GM12878 (cell line): ENCODE data around the gene BNIP5. TPM values are rescaled to one million over a fixed set of nuclear protein-coding genes. Genes with fewer than 3 reads are reported as not detected.
A peak's percentile ranks its signal among the peaks of the same experiment; 100 is the strongest.

Source experiments
- BHLHE40 ChIP-seq, 2 experiments: fragments of 450-650 bp in 1 of 2; IDR thresholded peaks; 2 replicates each; pipeline ENCODE4 v1.6.1; 2011 to 2017; ENCODE audit warnings: low read depth in 2 of 2, borderline replicate concordance in 1 of 2, improper control_type of control experiment in 1 of 2, low read length in 1 of 2, mild to moderate bottlenecking in 1 of 2
- CHD4 ChIP-seq: fragments of 200-600 bp; sonication (generic); IDR thresholded peaks from 2 replicates; pipeline ENCODE4 v1.6.1; 2016; ENCODE audit warnings: mild to moderate bottlenecking
- CREM ChIP-seq: IDR thresholded peaks from 2 replicates; pipeline ENCODE4 v1.6.1; 2014; ENCODE audit warnings: antibody characterized with exemption, low read depth
- HDAC2 ChIP-seq: fragments of 200-600 bp; sonication (generic); IDR thresholded peaks from 2 replicates; pipeline ENCODE4 v1.6.1; 2017
- IRF4 ChIP-seq: IDR thresholded peaks from 2 replicates; pipeline ENCODE4 v1.6.1; 2011; ENCODE audit warnings: low read depth, low read length
- PAX5 ChIP-seq: IDR thresholded peaks from 2 replicates; pipeline ENCODE4 v1.6.1; 2011; ENCODE audit warnings: low read depth, low read length, borderline replicate concordance
- PAX8 ChIP-seq: fragments of 450-650 bp; IDR thresholded peaks from 2 replicates; pipeline ENCODE4 v1.6.1; 2017; ENCODE audit warnings: mild to moderate bottlenecking, moderate library complexity
- PML ChIP-seq: IDR thresholded peaks from 2 replicates; pipeline ENCODE4 v1.6.1; 2012; ENCODE audit warnings: low read length, inconsistent platforms
- POU2F2 ChIP-seq: IDR thresholded peaks from 3 replicates; pipeline ENCODE4 v1.6.1; 2011; ENCODE audit warnings: low read depth, mild to moderate bottlenecking, low read length, borderline replicate concordance
- RBBP5 ChIP-seq: fragments of 200-600 bp; sonication (generic); conservative IDR thresholded peaks from 2 replicates; pipeline ENCODE4 v1.6.1; 2016
- SIX5 ChIP-seq: IDR thresholded peaks from 2 replicates; pipeline ENCODE4 v1.6.1; 2011; ENCODE audit warnings: mild to moderate bottlenecking, low read depth, low read length, moderate library complexity; ENCODE audit not compliant: severe bottlenecking
- SPI1 ChIP-seq: IDR thresholded peaks from 2 replicates; pipeline ENCODE4 v1.6.1; 2011; ENCODE audit warnings: low read depth, mild to moderate bottlenecking, low read length, moderate library complexity, borderline replicate concordance; ENCODE audit not compliant: insufficient read depth
- SREBF1 ChIP-seq: IDR thresholded peaks from 2 replicates; pipeline ENCODE4 v1.6.1; 2012; ENCODE audit warnings: mild to moderate bottlenecking, low read length
- WRNIP1 ChIP-seq: IDR thresholded peaks from 2 replicates; pipeline ENCODE4 v1.6.1; 2011; ENCODE audit warnings: low read depth, low read length, improper control_type of control experiment, borderline replicate concordance
- ZBED1 ChIP-seq: IDR thresholded peaks from 2 replicates; pipeline ENCODE4 v1.6.1; 2016; ENCODE audit warnings: borderline replicate concordance
- polyA plus RNA-seq, 11 experiments: library from polyadenylated mRNA; depleted of rRNA in 4 of 11; unstranded in 6 of 11; stranded (reverse) in 5 of 11; fragments of >200 nt; fragmentation: Nextera tagmentation in 4 of 11; fragmentation: Illumina TruSeq in 1 of 11; extraction: Ambion mirVana in 4 of 11; extraction: Trizol in 1 of 11; gene quantifications; 1 replicate in 1 of 11; 2 replicates in 10 of 11; pipeline versions ENCODE4 v1.2.1 to v1.2.3, GENCODE V29; 2011 to 2016; ENCODE audit warnings: inconsistent platforms in 2 of 11, missing spikeins in 2 of 11, low read depth in 1 of 11
- total RNA-seq, 4 experiments: library from RNA; depleted of rRNA in 3 of 4; stranded (reverse); fragments of >200 nt in 3 of 4; fragmentation: Illumina TruSeq in 1 of 4; extraction: Trizol in 1 of 4; gene quantifications; 2 replicates each; pipeline versions ENCODE4 v1.2.1 to v1.2.3, GENCODE V29; 2013 to 2021
- TF ChIP-seq, protein P1 (sequence below): fragments of 150-350 bp; IDR thresholded peaks from 2 replicates; pipeline ENCODE4 v1.6.1; 2016; ENCODE audit warnings: low read depth, low read length
- TF ChIP-seq, protein P2 (sequence below): fragments of 450-650 bp; IDR thresholded peaks from 2 replicates; pipeline ENCODE4 v1.6.1; 2016; ENCODE audit warnings: mild to moderate bottlenecking, moderate library complexity, borderline replicate concordance
- TF ChIP-seq, protein P3 (sequence below): IDR thresholded peaks from 2 replicates; pipeline ENCODE4 v1.6.1; 2012; ENCODE audit warnings: low read depth, low read length, improper control_type of control experiment

BNIP5 gene
- total and polyA plus RNA-seq, 10 of the 15 experiments (the other 5 are each of a cell fraction or from before 2014, with no cell fraction given): 0.02 to 0.68 (median 0.05) TPM; not detected in 2

DNA sequence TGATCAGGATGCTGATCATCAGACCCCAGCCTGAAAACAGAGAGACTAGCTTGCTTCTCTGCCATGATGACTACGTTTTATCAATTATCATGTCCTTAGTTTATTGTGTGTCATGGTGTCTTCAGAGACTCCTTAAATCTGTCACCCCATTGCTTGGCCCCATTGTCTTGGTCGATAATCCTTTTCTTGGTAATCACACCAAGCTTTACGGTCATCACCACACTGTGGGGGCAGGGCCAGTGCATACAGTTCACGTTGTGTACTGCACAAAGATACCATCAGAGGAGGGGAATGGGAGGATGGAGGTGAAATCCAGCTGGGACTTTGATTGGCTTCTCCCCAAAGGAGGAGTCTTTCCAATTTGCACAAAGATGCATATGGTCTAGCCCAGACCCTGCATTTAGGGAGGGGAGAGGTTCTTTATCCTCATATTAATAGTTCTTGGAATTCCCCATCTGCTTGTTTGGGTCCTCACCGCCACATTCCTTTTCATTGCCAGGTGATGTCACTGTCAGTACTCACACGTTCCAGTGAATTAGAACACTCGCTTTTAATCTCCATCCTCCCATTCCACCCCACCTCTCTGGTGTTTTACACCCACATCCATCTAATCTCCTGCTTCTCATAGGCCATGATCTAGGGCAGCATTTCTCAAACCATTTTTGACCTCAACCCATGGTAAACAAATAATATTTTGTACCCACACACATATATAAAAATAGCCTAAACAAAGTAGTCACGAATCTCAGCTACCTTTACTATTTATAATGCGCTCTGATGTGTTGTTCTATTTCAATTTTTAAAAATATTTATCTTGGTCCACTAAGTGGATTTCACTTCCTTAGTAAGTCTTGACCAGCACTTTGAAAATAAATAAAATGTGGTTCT, 45.1 kb upstream of the BNIP5 start (continued):
- TF ChIP-seq BHLHE40 (IDR thresholded peaks at IDR 0.05; ENCODE audit: borderline replicate concordance in 1 of 2, low read depth in 2 of 2, low read length in 1 of 2) (peak in 1 of 2 experiments; percentile 50; a peak in 1 of 4 replicates), SPI1 (peak; percentile 35; the same call in 1 of the 2 replicates), ZBED1 (no peak), SREBF1 (no peak), HDAC2 (no peak), WRNIP1 (no peak), PAX8 (no peak), CHD4 (no peak), RBBP5 (no peak), POU2F2 (no peak), IRF4 (no peak), CREM (peak; percentile 24; the same call in 1 of the 2 replicates), PAX5 (no peak), SIX5 (no peak), PML (0 out of 2 replicates have a peak, but pooled peaks have one; percentile 37)
- TF ChIP-seq, protein P1, sequence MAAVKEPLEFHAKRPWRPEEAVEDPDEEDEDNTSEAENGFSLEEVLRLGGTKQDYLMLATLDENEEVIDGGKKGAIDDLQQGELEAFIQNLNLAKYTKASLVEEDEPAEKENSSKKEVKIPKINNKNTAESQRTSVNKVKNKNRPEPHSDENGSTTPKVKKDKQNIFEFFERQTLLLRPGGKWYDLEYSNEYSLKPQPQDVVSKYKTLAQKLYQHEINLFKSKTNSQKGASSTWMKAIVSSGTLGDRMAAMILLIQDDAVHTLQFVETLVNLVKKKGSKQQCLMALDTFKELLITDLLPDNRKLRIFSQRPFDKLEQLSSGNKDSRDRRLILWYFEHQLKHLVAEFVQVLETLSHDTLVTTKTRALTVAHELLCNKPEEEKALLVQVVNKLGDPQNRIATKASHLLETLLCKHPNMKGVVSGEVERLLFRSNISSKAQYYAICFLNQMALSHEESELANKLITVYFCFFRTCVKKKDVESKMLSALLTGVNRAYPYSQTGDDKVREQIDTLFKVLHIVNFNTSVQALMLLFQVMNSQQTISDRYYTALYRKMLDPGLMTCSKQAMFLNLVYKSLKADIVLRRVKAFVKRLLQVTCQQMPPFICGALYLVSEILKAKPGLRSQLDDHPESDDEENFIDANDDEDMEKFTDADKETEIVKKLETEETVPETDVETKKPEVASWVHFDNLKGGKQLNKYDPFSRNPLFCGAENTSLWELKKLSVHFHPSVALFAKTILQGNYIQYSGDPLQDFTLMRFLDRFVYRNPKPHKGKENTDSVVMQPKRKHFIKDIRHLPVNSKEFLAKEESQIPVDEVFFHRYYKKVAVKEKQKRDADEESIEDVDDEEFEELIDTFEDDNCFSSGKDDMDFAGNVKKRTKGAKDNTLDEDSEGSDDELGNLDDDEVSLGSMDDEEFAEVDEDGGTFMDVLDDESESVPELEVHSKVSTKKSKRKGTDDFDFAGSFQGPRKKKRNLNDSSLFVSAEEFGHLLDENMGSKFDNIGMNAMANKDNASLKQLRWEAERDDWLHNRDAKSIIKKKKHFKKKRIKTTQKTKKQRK: no peak
- TF ChIP-seq, protein P2, sequence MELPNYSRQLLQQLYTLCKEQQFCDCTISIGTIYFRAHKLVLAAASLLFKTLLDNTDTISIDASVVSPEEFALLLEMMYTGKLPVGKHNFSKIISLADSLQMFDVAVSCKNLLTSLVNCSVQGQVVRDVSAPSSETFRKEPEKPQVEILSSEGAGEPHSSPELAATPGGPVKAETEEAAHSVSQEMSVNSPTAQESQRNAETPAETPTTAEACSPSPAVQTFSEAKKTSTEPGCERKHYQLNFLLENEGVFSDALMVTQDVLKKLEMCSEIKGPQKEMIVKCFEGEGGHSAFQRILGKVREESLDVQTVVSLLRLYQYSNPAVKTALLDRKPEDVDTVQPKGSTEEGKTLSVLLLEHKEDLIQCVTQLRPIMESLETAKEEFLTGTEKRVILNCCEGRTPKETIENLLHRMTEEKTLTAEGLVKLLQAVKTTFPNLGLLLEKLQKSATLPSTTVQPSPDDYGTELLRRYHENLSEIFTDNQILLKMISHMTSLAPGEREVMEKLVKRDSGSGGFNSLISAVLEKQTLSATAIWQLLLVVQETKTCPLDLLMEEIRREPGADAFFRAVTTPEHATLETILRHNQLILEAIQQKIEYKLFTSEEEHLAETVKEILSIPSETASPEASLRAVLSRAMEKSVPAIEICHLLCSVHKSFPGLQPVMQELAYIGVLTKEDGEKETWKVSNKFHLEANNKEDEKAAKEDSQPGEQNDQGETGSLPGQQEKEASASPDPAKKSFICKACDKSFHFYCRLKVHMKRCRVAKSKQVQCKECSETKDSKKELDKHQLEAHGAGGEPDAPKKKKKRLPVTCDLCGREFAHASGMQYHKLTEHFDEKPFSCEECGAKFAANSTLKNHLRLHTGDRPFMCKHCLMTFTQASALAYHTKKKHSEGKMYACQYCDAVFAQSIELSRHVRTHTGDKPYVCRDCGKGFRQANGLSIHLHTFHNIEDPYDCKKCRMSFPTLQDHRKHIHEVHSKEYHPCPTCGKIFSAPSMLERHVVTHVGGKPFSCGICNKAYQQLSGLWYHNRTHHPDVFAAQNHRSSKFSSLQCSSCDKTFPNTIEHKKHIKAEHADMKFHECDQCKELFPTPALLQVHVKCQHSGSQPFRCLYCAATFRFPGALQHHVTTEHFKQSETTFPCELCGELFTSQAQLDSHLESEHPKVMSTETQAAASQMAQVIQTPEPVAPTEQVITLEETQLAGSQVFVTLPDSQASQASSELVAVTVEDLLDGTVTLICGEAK: no peak
- TF ChIP-seq, protein P3, sequence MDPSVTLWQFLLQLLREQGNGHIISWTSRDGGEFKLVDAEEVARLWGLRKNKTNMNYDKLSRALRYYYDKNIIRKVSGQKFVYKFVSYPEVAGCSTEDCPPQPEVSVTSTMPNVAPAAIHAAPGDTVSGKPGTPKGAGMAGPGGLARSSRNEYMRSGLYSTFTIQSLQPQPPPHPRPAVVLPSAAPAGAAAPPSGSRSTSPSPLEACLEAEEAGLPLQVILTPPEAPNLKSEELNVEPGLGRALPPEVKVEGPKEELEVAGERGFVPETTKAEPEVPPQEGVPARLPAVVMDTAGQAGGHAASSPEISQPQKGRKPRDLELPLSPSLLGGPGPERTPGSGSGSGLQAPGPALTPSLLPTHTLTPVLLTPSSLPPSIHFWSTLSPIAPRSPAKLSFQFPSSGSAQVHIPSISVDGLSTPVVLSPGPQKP: no peak
